PC-9 (cell line): Measurements from ENCODE around the gene RNASE8. TPM values are rescaled to one million over a fixed set of nuclear protein-coding genes. Genes with fewer than 3 reads are reported as not detected.

Source experiments
- BruUV-seq: library from RNA; stranded (reverse); fragments of 400-500 nt; replicated peaks from 2 replicates; lab custom pipeline; 2021; lab: Mats Ljungman, UMichigan
- CTCF ChIA-PET: fragments of 300-600 bp; sonication (Branson Sonifier 250); formaldehyde crosslinking; loops from one replicate; lab custom pipeline; 2022; ENCODE audit warnings: antibody characterized with exemption; lab: Charles Lee
- POLR2A ChIA-PET: fragments of 300-600 bp; sonication (Branson Sonifier 250); formaldehyde crosslinking; loops from one replicate; lab custom pipeline; 2022; ENCODE audit warnings: antibody characterized with exemption; ENCODE audit not compliant: unreplicated experiment; lab: Charles Lee
- DNase-seq, 2 experiments: peaks; one replicate each; pipeline versions ENCODE4 v3.0.0 to v3.0.0-alpha.2; 2015 to 2022; ENCODE audit warnings: mixed read lengths in 1 of 2
- H2AFZ ChIP-seq: fragments of 200-600 bp; sonication (generic); 2 replicates; pipeline ENCODE4 v1.8.1; 2017; ENCODE audit warnings: antibody characterized with exemption
- H3F3A ChIP-seq: fragments of 200-600 bp; sonication (generic); 2 replicates; pipeline ENCODE4 v1.8.1; 2017; ENCODE audit warnings: antibody characterized with exemption, mild to moderate bottlenecking, low read depth; ENCODE audit not compliant: insufficient read depth
- H3K27ac ChIP-seq: fragments of 200-600 bp; sonication (generic); 2 replicates; pipeline ENCODE4 v1.6.1; 2016; ENCODE audit warnings: mixed run types
- H3K27me3 ChIP-seq: fragments of 200-600 bp; sonication (generic); 2 replicates; pipeline ENCODE4 v1.6.1; 2016; ENCODE audit warnings: low read depth, mixed run types; ENCODE audit not compliant: insufficient read depth
- H3K36me3 ChIP-seq: fragments of 200-600 bp; sonication (generic); 2 replicates; pipeline ENCODE4 v1.6.1; 2016; ENCODE audit warnings: low read depth, mixed run types
- H3K4me1 ChIP-seq: fragments of 200-600 bp; sonication (generic); replicated peaks from 2 replicates; pipeline ENCODE4 v1.6.1; 2016; ENCODE audit warnings: mixed run types; ENCODE audit not compliant: insufficient read depth
- H3K4me2 ChIP-seq: fragments of 200-600 bp; sonication (generic); 2 replicates; pipeline ENCODE4 v1.6.1; 2017; ENCODE audit warnings: mixed run types
- H3K4me3 ChIP-seq: fragments of 200-600 bp; sonication (generic); 2 replicates; pipeline ENCODE4 v1.6.1; 2016; ENCODE audit warnings: mixed run types
- H3K79me2 ChIP-seq: fragments of 200-600 bp; sonication (generic); 2 replicates; pipeline ENCODE4 v1.6.1; 2017; ENCODE audit warnings: low read depth, mixed run types
- H3K9me2 ChIP-seq: fragments of 200-600 bp; sonication (generic); 2 replicates; pipeline ENCODE4 v1.8.1; 2017; ENCODE audit warnings: mild to moderate bottlenecking; ENCODE audit not compliant: insufficient read depth
- H3K9me3 ChIP-seq: fragments of 200-600 bp; sonication (generic); 2 replicates; pipeline ENCODE4 v1.8.1; 2016; ENCODE audit warnings: low read depth; ENCODE audit not compliant: insufficient read depth
- H4K20me1 ChIP-seq: fragments of 200-600 bp; sonication (generic); 2 replicates; pipeline ENCODE4 v1.8.1; 2017; ENCODE audit not compliant: insufficient read depth
- EZH2 ChIP-seq: fragments of 200-600 bp; sonication (generic); IDR thresholded peaks from 2 replicates; pipeline ENCODE4 v1.8.0; 2017; ENCODE audit warnings: antibody characterized with exemption, low read depth
- intact Hi-C: fragments of 100-400 bp; cut with micrococcal nuclease; formaldehyde crosslinking; loops from one replicate; pipeline ENCODE4 v1.10.0; 2022; ENCODE audit not compliant: unreplicated experiment
- total RNA-seq: library from RNA; stranded (reverse); gene quantifications from 2 replicates; pipeline ENCODE4 v1.2.3, GENCODE V29; 2021
- TF ChIP-seq, protein P1 (sequence below): fragments of 200-600 bp; sonication (generic); conservative IDR thresholded peaks from 2 replicates; pipeline ENCODE4 v1.6.1; 2017; ENCODE audit warnings: mixed run types, antibody characterized with exemption, mild to moderate bottlenecking, moderate library complexity

Gene RNASE8
- total RNA-seq, 1 experiment from 2014 or later = not detected

GRCh38 chr14:21070610-21071224 lies 13.1 kb downstream of the RNASE8 start:
- Histone ChIP-seq H3F3A (no peaks in the 10 kb centered on the region), H3K9me3 (no peaks in the 10 kb centered on the region), H3K79me2 (no peaks in the 10 kb centered on the region), H3K36me3 (no peaks in the 10 kb centered on the region), H3K27ac (no peak overlapping the region), H4K20me1 (no peaks in the 10 kb centered on the region), H3K4me2 (peak overlapping the region; percentile 83), H3K9me2 (no peaks in the 10 kb centered on the region), H3K4me1 (no peaks in the 10 kb centered on the region), H2AFZ (peak overlapping the region; percentile 79), H3K4me3 (peak overlapping the region; percentile 64), H3K27me3 (no peaks in the 10 kb centered on the region; the same call in none of the 2 replicates)
- TF ChIP-seq, protein P1, sequence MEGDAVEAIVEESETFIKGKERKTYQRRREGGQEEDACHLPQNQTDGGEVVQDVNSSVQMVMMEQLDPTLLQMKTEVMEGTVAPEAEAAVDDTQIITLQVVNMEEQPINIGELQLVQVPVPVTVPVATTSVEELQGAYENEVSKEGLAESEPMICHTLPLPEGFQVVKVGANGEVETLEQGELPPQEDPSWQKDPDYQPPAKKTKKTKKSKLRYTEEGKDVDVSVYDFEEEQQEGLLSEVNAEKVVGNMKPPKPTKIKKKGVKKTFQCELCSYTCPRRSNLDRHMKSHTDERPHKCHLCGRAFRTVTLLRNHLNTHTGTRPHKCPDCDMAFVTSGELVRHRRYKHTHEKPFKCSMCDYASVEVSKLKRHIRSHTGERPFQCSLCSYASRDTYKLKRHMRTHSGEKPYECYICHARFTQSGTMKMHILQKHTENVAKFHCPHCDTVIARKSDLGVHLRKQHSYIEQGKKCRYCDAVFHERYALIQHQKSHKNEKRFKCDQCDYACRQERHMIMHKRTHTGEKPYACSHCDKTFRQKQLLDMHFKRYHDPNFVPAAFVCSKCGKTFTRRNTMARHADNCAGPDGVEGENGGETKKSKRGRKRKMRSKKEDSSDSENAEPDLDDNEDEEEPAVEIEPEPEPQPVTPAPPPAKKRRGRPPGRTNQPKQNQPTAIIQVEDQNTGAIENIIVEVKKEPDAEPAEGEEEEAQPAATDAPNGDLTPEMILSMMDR = no peak
- TF ChIP-seq EZH2 = no peak
- CTCF ChIA-PET = interaction anchor here (0.6 to 1.8 kb wide), 9 partner anchors 8 to 432 kb away, joined by 3 to 9 read pairs (median 6); no protein-coding TSS in a partner anchor
- POLR2A ChIA-PET = interaction anchor here (0.5 to 0.8 kb wide), 4 partner anchors 15 to 366 kb away, joined by 3 to 6 read pairs (median 4); no protein-coding TSS in a partner anchor
- intact Hi-C loops = no loop called here
- DNase-seq = no peak
- BruUV-seq = no TSS peak

DNA sequence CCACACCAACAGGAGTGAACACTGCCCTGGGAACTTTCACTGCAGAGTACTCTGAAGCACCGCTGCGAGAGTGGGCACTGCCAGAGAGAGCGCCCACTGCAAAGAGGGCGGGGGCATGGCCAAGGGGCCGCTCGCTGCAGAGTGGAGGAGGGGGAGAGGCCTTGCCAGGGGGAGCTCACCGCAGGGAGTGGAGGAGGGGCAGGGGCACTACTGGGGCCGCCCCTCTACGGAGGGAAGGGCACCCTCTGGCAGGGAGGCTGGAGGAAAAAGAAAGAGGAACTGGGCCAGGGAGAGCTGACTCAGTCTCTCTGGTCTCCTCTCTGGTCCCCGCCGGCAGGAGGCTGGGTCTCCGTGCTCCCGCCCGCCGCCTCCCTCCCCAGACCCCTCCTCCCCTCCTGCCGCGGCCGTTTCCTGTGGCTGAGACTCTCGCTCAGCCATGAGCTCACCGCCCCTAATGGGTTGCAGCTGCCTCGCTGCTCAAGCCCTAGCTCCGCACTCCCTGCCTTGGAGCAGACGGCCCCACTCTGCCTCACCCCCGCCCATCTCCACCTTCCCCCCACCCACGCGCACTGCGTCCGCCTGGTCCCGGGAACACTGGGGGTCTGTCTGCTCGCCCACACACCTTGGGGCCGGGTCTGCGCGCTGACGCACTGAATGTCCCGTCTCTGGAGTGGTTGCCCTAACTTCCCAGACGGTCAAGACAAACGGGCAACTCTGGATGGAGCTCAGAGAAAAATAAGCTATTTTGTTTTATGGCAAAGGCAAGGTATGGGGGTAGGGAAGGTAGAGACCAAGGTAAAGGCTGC lies 13.8 kb downstream of the RNASE8 start:
- peak overlapping the region; percentile 64 for H3K4me3 ChIP-seq
- TF ChIP-seq EZH2 = no peak
- TF ChIP-seq, protein P1 = no peak
- no peaks in the 10 kb centered on the region for H3K79me2 ChIP-seq
- H3F3A ChIP-seq = no peaks in the 10 kb centered on the region
- ChIA-PET CTCF (interaction anchor here (0.6 to 1.8 kb wide), 6 partner anchors 24 to 366 kb away, joined by 3 to 9 read pairs (median 6); partner anchors contain the start of gene RNASE1), POLR2A (interaction anchor here (0.5 to 0.8 kb wide), 8 partner anchors 15 to 366 kb away, joined by 3 to 16 read pairs (median 5); no protein-coding TSS in a partner anchor)
- no peaks in the 10 kb centered on the region for H3K4me1 ChIP-seq
- no peaks in the 10 kb centered on the region for H3K9me3 ChIP-seq
- H3K4me2 ChIP-seq = peak overlapping the region; percentile 83
- peak overlapping the region; percentile 79; the same call in 1 of the 2 replicates for H2AFZ ChIP-seq
- H3K27ac ChIP-seq = no peak overlapping the region
- DNase-seq = peak in 1 of 2 experiments; percentile 47
- H4K20me1 ChIP-seq = no peaks in the 10 kb centered on the region
- BruUV-seq = no TSS peak
- H3K27me3 ChIP-seq = no peaks in the 10 kb centered on the region; the same call in none of the 2 replicates
- intact Hi-C loops = no loop called here
- H3K36me3 ChIP-seq = no peaks in the 10 kb centered on the region
- H3K9me2 ChIP-seq = no peaks in the 10 kb centered on the region

GRCh38 chr14:21072031-21072473 lies 14.4 kb downstream of the RNASE8 start:
- Histone ChIP-seq H3K9me3 (no peaks in the 10 kb centered on the region), H3K9me2 (no peaks in the 10 kb centered on the region), H3K79me2 (no peaks in the 10 kb centered on the region), H3K4me3 (peak overlapping the region; percentile 64; the same call in 1 of the 2 replicates), H4K20me1 (no peaks in the 10 kb centered on the region), H2AFZ (no peak overlapping the region), H3K36me3 (no peaks in the 10 kb centered on the region), H3K4me1 (no peaks in the 10 kb centered on the region), H3F3A (no peaks in the 10 kb centered on the region), H3K27ac (no peak overlapping the region), H3K27me3 (no peaks in the 10 kb centered on the region; the same call in none of the 2 replicates), H3K4me2 (peak overlapping the region; percentile 83)
- POLR2A ChIA-PET = interaction anchor here (0.6 to 0.7 kb wide), 3 partner anchors 55 to 165 kb away, joined by 5 to 16 read pairs (median 16); no protein-coding TSS in a partner anchor
- intact Hi-C loops = no loop called here
- TSS peak; percentile 39 for BruUV-seq
- TF ChIP-seq EZH2 = no peak
- TF ChIP-seq, protein P1 = no peak
- DNase-seq = no peak
- CTCF ChIA-PET = interaction anchor here (0.6 to 1.2 kb wide), 5 partner anchors 24 to 365 kb away, joined by 3 to 7 read pairs (median 5); partner anchors contain the start of gene RNASE1
